OCI-M2 (cell line): ENCODE data around the gene KPNB1.

Experiments
- DNase-seq: peaks from one replicate; lab custom pipeline; 2025; ENCODE audit not compliant: unreplicated experiment; lab: John Stamatoyannopoulos, UW

Gene KPNB1

DNA sequence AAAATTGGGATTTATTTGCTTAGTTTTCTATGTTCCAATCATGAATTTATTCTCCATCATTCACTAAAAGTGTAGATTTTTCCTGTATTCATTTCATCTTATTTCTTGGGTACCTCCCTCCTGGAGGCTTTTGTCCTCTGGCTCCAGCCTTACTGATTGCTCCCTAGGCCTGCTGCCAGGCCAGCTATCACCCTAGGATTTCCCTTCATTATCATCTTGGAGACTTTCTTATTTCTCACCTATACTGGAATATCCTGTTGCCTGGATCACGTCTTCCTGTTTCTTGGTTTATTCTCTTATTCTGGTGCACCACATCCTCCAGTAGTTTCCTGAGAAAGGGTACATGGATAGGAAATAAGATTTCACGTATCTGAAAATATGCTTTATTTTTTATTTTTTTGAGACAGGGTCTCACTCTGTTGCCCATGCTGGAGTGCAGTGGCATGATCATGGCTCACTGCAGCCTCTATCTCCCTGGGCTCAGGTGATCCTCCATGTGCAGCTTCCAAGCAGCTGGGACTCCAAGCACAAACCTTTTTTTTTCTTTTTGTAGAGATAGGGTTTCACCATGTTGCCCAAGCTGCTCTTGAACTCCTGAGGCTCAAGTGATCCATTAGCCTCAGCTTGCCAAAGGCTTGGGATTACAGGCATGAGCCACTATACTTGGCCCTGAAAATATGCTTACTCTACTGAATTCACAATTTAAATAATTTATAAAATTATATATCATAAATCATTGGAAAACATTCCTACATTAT, 13.3 kb upstream of the KPNB1 start:
- no peak for DNase-seq

DNA sequence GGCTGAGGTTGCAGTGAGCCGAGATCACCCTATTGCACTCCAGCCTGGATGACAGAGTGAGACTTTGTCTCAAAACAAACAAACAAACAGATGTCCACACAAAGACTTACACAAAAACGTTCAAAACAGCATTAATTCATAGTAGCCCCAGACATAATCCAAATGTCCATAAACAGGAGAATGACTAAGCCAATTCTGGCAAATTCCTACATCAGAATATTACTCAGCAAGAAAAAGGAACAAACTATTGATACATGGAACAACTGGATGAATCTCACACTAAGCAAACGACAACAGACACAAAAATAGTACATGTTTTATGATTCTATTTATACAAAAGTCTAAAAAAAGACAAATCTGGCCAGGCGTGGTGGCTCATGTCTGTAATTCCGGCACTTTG, 10.8 kb upstream of the KPNB1 start:
- no peak for DNase-seq

- DNase-seq: no peak
Observed at GRCh38 chr17:47640076-47640475, 9.6 kb upstream of the KPNB1 start.

- DNase-seq: no peak
Observed at GRCh38 chr17:47641202-47641601, 8.5 kb upstream of the KPNB1 start.

GRCh38 chr17:47643116-47643515, 6.6 kb upstream of the KPNB1 start:
- DNase-seq: no peak

DNA sequence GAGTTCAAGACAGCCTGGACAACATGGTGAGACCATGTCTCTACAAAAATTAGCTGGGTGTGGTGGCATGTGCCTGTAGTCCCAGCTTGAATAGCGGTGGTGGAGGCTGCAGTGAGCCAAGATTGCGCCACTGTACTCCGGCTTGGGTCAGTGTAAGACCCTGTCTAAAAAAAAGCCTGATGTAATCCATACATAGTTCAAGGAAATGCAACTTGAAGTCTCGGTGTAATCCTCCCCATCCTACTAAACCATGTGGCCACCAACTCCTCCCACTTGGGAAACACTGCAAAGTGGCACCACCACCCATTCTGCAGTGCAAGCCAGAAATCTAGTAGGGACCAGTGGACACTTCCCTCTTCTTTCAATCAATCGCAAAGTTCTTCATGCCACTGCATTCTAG, 5.4 kb upstream of the KPNB1 start:
- DNase-seq: no peak

DNA sequence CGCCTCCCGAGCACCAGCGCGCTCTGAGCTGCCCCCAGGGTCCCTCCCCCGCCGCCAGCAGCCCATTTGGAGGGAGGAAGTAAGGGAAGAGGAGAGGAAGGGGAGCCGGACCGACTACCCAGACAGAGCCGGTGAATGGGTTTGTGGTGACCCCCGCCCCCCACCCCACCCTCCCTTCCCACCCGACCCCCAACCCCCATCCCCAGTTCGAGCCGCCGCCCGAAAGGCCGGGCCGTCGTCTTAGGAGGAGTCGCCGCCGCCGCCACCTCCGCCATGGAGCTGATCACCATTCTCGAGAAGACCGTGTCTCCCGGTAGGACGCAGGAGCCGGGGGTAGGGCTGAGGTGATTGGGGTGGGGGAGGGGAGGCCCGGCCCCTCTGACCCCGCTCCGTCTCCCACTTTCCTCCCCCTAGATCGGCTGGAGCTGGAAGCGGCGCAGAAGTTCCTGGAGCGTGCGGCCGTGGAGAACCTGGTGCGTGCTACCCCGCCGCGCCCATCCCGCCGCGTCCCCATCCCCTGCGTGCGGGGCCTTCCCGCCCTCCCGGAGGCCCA, 329 bp downstream of the KPNB1 start:
- no peak for DNase-seq

DNA sequence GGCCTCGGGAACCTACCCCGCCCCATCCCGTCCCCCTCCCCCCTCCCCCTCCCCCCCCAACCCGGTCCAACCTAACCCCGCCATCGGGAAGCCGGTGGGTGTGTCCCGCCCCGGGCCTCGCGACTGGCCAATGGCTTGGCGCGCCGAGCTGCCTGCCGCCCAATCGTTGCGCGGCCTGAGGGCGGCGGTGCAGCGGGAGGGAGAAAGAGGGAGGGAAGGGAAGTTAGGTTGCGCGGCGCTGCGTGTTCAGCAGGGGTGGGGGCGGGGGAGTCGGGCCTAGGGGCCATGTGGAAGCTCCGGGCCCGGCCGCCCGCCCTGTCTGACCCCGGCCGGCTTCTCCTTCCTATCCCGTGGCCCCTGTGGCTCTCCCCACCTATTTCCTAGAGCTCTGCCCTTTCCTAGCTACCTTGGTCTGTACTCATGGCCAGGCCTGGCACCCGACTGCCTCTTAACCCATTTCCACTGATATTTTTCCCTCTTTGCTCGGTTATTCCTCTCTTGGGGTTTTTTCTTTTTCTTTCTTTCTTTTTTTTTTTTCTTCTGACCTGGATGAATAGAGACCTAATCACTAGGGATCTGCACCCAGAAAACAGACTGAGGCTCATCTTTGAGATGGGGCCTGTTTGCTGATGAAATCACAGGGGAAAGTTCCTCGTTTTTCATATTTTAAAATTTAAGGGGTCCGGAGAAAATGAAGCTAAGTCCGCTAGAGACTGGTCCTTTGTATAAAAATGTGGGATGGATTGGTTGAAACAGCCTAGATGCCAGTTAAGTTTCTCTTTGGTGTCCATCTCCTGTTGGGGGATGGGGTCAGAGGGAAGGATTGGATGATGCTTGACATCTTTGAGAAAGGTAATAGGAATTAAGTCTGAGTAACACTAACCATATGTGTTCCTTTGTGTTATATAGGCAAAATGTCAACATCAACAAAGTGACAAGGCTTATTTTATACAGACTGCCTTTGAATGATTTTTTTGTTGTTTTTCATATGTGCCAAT, 1.1 kb downstream of the KPNB1 start:
- DNase-seq: peak; percentile 37

DNA sequence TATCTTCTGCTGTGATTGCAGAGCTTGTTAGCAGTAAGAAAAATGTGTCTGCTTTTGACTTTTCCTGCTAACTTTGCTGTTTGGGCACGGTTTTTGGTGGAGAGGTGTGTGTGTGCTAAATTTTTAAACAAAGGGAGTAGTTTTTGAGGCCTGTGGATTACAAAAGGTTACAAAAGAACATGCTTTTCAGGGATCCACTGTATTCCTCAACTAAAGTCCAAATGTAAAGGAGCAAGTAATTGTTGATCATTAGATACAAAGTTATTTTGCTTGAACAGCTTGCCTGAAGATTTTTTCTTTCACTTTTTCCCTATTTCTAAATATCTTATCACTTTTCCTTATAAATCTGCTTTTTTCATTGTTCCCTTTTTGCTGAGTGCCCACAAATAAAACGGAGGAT, 2.0 kb downstream of the KPNB1 start:
- no peak for DNase-seq

DNA sequence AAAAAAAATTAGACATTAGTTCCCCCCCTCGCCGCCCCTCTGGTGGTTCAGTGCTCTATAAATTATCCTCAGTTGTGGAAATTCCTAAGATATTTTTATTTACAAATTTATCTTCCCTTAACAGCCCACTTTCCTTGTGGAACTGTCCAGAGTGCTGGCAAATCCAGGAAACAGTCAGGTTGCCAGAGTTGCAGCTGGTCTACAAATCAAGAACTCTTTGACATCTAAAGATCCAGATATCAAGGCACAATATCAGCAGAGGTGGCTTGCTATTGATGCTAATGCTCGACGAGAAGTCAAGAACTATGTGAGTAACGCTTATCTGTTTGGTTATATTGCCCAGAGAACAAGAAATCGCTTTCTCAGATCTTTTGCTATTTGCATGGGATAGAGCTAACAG, 2.9 kb downstream of the KPNB1 start:
- no peak for DNase-seq

DNA sequence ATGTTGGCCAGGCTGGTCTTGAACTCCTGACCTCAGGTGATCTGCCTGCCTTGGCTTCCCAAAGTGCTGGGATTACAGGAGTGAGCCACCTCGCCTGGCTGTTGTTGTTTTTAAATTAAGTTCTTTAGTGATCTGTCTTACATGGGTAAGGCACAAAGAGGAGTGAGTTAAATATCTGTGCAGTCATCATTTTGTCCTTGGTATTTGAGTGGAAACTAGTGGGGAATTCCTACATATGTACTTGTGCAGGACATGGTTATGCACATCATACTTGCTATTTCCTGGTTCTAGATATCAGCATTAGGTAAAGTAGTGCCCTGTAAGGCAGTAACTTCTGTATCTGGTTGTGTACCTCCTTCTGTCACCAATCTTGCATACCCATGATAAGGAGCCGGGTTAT, 3.7 kb downstream of the KPNB1 start:
- no peak for DNase-seq

DNA sequence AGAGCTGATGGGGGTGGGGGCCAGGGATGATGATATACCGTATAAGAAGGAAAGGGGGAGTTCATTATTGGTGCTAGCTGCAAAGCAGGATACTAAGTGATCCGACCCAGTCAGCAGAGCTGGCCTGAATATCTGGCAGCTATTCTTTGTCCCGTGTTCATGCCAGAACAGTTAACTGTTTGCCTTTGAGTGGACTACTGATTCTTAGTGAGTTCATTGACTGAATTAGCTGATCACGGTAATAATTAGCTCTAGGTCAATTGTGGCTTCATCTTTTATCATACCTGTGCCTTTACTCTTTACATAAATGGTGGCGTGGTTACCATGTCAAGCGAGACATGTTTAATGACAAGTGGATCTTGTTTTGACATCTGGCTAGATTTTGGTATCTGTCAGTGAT, 5.3 kb downstream of the KPNB1 start:
- no peak for DNase-seq

GRCh38 chr17:47660064-47660492, 10.4 kb downstream of the KPNB1 start:
- no peak for DNase-seq

DNA sequence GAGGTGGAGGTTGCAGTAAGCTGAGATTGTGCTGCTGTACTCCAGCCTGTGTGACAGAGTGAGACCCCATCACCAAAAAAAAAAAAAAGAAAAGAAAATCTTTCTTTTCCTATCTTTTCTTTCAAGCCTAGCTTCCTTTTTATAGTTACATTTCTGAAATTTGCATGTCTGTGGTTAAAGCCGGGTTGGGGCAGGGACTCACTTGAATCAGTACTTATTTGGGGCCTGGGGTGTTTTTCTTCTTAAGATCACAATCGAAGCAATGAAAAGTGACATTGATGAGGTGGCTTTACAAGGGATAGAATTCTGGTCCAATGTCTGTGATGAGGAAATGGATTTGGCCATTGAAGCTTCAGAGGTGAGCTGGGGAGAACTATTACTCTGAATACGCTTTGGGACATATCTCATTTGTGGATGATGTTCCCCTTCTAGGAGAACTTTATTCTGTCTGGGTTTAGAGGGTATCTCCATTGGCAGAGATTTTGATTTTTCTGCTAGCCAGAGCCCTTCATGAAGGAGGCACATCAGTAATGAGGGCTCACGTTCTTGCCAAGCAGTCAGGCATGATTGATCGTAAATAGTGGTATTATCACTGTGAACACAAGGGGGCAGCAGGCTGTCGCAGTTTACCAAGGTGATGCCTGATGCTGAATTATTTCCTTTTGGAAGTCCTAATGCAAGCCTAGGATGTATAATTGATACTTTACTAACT, 14.3 kb downstream of the KPNB1 start:
- DNase-seq: no peak

GRCh38 chr17:47664624-47664941, 14.9 kb downstream of the KPNB1 start:
- no peak for DNase-seq

- DNase-seq: no peak
Observed at GRCh38 chr17:47665655-47666054, 15.9 kb downstream of the KPNB1 start.

DNA sequence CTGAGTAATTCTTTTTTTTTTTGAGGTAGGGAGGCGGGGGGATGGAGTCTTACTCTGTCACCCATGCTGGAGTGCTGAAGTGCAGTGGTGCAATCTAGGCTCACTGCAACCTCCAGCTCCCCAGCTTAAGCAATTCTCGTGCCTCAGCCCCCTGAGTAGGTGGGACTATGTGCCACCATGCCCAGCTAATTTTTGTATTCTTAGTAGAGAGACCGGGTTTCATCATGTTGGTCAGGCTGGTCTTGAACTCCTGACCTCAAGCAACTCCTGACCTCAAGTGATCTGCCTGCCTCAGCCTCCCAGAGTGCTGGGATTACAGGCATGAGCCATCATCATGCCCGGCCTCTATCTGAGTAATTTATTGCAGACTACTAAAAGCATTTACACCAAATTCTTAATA, 19.4 kb downstream of the KPNB1 start:
- DNase-seq: no peak

DNA sequence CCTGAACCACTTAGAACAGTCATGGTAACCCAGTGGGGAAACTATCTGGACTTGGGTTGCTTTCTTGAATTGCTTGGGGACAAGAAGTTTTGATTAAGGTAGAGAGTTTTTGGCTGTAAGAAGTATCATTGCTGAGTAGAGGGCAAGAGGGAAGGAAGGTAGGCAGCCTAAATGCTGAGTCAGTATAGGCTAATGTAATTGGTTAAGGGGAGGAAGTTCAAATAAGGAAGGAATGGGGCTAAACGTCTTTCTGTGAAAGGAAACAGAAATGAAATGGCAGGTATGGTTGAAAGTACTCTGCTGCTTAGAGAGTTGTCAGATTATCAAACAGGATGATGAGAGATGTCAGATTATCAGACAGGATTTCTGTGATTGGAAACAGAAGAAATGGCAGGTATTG, 20.3 kb downstream of the KPNB1 start:
- DNase-seq: no peak

- DNase-seq: no peak
Observed at GRCh38 chr17:47674499-47674898, 24.8 kb downstream of the KPNB1 start.

- DNase-seq: no peak
Observed at GRCh38 chr17:47675380-47676198, 25.9 kb downstream of the KPNB1 start.

- no peak for DNase-seq
Observed at GRCh38 chr17:47676199-47676472, 26.4 kb downstream of the KPNB1 start.
